Activated naive CD4-positive, alpha-beta T cell treated with anti-CD3 and anti-CD28 coated beads, Interleukin-2, amount 50 U/mL, for 16 hours (primary cell): Measurements from ENCODE around the gene DENND1A.

Source experiments
- DNase-seq: peaks from one replicate; pipeline ENCODE4 v3.0.0-alpha.2; 2020

The DENND1A gene

DNA sequence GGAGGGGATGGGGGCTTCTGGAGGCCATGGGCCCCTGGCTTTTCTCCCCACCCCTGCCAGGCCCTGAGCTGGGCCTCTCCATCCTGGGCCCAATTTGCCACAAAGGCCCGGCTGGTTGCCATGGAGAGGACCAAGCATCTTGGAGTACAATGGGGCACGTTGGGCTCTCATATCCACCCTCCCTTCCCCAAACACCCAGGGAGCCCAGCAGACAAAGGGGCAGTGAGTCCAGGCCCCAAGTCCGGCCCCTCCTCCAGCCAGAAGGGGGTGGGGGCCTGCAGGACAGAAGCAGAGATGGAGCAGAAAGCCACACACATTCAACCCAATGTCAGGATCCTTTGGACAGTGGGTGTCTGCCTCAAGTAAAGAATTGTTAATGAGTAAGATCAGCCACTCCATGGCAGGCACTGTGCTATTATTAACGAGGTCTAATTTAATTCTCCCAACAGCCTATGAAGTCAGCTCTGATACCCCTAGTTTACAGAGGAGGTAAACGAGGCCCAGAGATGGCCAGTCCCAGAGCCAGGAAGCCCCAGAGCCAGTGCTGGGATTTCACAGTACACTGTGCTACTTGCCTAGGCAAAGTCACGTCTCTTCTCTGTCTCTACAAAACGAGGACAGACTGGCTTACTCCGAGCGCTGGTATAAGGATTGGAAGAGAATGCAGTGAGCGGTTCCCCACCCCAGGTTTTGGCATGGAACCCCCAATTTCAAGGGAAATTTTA lies 571.6 kb downstream of the DENND1A start:
- no peak for DNase-seq

DNA sequence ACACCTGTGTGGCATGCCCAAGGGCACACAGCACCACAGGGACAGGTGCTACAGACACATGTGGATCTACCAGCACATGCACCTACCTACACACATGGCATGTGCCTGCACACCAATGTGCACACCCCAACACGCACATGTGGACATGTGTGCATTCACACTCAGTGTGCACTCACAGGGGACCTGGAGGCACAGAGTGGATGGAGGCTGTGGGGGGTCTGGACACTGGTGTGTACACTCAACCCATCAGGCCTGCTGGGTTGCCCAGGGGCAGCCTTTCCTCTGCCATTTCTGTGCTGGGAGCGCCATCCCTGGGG lies 572.2 kb downstream of the DENND1A start:
- DNase-seq = no peak

DNA sequence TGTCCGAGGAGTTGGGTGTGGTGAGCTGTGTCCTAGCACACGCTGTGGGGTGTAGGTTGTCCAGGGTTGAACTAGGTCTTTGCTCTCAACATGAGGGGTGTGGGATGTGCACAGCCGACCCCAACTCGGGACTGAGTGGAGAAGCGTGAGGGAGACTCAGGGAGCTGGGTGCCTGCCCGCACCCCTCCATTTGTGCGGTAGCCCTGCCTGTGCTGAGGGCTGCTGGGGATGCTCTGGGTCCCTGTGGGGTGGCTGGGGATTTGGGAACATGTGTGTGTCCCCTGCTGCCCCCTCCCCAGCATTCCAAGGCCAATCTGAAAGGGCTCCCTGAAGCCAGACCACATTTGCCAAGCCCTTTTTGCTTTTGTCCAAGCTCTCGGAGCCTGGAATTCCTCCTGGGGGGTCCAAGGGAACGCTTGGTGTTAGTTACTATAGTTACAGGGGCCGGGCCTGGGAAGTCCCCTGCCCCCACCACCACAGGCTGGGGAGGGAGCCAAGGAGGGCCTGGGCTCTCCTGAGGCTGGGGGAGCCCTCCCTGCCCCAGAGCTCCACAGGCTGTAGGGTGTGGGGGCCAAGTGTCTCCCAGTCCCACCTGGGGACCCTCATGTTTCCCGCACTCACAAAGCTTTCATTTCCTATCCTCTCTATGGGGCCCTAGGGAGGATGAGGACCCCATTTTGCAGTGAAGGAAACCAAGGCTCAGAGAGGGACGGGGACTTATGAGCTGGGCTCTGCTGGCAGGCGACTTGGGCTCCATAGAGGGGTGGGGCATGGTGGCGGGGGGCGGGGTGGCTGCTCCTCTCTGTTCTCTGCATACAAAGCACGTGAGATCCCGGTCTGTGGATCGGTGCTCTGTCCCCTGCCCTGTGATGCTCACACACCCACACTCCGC lies 572.8 kb downstream of the DENND1A start:
- DNase-seq = no peak

DNA sequence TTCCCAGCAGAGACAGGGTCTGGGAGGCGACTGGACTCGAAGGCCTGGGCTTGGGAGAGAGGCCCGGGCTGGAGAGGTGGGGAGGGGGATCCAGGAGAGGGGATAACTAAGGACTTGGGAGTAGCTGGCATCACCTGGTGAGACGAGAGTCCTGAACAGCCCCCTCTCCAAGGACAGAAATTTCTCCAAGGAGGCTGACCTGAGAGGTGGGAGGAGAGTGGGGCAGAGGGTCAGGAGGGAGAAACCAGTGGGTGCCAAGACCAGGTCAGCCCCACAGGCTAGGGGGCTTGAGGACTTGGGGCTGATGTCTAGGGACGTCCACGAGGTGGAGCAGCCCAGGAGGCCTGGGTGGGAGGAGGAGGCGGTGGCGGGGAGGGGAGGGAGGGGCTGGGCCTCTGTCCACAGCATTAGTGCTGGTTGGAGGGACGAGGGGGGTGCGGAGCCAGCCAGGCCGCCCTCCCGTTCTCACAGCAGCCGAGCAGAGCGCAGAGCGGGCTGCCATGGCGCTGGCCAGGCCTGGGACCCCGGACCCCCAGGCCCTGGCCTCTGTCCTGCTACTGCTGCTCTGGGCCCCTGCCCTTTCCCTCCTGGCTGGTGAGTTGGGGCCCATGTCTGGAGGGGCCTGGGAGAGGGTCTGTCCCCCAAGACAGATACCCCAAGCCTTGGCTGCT lies 574.0 kb downstream of the DENND1A start, which contains the start of gene CRB2:
CRB2 (plus strand) TSS at position 437 of the 671 bp plus-strand sequence; CDS start at position 501, 64 bp downstream.
- DNase-seq = no peak

DNA sequence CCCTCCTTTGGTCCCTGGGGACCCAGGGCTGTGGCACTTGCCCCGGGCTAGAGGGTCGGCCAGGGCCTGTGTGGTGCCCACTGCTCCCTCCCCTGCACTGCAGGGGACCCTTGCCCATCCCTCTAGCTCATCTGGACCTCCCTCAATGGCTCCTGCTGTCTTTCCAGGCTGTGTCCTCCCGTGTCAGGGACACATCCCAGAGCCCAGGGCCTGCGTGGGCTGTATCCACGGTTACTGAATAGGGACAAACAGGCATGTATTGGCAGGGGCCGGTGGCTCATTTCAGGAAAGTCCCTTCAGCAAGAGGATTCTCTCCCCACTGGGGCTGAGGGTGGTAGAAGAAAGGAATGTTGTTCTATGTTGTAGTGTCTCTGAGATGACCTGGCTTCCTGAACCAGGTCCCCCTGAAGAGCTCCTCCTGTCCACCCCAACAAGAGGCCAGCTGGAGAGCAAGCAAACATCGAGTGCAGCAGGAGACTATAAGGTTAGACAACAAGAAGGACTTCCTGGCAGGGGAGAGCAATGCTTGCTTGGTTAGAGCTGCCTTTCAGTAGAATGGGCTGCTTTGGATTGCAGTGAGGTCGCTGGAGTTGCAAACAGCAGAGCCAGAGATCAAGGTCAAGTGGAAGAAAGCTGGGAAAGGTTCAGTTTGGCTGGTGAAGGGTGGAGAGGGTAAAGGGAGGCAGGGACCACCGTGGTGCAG lies 575.0 kb downstream of the DENND1A start:
- DNase-seq = no peak

DNA sequence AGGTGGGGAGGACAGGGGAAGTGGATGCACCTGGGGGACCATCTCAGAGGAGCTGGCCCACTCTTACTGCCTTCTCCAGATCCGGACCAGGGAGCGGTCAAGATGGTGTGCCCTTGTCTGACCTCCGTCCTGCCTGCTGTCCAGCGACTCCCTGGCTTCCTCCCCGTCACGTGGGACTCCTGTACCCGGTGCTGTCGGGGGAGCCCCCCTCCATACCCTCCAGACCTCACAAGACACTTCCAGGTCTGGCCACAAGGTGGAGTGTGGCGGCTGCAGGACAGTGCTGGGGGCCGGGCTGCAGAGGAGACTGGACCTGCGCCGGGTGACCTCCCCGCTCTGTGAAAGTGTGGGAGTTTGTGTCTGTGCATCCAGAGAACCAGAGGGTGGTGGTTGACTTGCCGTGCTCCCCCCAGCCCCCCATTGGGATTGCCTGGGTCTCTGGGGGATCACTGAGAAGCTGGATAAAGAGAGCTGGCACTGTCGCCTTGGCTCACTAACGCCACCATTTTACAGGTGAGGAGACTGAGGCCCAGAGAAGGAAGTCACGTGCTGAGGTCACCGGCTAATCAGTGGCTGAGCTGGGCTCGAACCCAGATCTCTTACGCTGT lies 575.8 kb downstream of the DENND1A start:
- DNase-seq = peak; percentile 65

DNA sequence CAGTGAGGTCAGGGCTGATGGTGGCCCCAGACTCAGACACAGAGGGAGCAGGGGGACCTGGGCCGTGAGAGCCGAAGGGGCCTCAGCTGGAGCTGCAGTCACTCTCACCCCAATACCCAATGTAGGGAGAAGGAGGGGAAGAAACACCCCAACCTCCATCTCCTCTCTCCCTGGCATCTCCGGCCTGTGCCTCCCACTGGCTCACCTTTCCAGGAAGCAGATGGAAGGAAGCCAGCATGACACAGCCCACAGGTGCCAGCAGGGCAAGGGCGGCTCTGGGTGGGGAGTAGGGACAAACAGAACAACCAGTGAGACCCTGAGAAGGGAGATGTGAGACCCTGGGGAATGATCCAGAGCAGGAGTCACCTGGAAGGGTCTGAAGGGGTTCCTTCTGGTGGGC lies 576.9 kb downstream of the DENND1A start:
- DNase-seq = no peak

DNA sequence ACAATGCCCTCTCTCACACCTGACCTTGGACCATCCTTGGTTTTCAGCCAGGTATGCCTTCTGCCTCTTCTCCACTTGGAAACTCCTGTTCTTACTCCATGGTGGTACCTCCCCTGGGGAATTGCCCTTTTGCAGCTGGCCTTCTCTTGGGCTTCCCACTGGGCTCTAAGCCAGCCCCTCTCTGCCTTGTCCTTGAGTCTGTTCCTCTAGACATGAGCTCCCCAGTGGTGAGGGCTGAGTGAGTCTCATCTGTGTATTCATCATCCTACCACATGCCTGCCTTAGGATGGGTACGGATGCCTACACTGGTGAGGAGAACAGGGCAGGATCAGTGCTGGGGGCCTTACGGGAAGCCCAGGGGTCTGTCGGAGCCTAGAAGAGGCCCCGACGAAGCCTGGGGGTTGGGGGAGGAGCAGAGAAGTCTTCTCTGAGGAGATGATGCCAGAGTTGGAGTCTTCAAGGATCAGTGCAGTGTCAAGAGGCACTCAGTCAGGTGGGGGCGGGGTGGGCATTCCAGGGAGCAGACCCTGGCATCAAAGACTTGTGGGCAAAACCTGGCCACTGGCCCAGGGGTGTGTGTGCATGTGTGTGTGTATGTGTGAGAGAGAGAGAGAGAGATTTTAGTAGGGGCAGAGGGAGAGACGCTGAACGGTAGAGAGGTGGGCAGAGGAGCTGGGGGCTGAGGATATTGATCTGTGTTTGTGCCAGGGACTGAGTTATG lies 579.2 kb downstream of the DENND1A start:
- no peak for DNase-seq

DNA sequence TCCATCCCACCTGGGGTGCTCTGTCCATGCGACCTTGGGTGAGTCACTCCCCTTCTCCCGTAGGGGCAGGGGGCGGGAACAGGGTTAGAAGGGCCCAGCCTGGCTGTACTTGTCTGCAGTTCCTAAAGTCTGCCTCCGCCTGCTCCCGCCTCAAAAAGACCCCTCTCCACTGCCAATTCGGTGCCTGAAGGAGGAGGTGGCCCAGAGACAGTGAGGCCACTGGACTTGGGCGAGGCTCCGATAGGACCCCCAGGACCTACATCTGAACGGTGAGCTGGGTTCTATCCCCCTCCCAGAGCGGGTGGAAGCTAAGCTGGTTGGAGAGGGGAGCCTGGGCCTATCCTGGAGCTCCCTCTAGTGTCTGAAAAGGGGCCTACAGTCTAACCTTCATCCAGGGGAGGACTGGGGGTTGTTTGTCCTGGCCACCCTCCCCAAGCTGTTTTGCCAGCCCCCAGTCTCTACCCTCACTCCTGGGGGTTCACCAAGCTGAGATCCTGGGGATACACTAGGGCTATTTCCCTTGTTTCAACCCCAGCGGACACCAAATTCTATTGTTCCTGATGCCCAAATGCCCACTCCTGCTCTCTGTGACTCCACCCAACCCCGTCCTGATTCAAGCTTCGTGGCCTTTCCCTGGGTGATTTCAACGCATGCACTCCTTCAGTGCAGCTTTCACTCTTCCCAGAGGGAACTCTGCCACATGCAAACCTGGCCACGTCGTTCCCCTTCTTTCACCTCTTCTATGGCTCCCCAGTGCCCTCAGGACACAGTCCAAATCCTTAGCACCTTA lies 580.0 kb downstream of the DENND1A start:
- peak; percentile 64 for DNase-seq

DNA sequence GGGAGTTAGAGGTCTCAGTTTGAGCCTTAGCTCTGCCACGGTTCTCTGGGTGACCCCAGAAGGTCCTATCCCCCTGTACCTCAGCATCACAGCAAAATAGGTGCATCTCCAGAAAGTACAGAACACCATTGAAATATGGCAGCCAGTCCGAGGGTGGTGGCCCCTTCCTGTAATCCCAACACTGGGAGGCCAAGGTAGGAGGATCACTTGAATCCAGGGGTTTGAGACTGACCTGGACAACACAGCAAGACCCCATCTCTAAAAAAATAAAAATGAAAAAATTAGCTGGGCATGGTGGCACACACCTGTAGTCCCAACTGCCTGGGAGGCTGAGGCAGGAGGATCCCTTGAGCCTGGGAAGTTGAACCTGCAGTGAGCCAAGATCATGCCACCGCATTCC lies 580.9 kb downstream of the DENND1A start:
- DNase-seq = no peak

DNA sequence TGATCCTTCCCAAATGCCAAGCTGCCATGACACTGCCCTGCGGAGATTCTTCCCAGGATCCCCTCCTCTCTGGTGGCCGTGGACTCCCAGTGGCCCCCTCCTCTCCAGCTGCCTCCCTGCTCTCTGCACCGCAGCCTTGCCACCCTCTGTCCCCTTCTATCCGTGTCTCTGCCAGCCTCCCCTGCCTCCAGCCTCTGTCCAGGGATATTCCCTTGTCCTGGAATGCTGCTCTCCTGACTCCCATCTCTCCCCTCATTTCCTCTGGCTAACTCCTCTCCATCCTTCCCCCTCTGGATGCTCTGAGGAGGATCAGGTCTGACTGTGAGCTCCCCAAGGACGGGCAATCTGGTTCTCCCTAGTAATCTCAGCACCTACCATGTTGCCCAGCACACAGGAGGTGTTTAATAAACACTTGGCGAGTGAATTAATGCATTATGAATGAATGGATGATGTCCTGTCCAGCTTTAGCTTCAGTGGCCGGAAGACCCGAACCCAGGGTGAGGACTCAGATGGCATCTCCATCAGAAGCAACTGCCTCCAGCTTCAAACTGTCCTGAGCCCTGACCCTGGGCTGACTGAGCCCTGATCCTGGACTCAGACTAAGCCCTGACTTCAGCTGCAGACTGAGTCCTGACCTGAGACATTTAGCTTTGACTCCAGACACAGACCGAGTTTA lies 581.5 kb downstream of the DENND1A start:
- DNase-seq = no peak

DNA sequence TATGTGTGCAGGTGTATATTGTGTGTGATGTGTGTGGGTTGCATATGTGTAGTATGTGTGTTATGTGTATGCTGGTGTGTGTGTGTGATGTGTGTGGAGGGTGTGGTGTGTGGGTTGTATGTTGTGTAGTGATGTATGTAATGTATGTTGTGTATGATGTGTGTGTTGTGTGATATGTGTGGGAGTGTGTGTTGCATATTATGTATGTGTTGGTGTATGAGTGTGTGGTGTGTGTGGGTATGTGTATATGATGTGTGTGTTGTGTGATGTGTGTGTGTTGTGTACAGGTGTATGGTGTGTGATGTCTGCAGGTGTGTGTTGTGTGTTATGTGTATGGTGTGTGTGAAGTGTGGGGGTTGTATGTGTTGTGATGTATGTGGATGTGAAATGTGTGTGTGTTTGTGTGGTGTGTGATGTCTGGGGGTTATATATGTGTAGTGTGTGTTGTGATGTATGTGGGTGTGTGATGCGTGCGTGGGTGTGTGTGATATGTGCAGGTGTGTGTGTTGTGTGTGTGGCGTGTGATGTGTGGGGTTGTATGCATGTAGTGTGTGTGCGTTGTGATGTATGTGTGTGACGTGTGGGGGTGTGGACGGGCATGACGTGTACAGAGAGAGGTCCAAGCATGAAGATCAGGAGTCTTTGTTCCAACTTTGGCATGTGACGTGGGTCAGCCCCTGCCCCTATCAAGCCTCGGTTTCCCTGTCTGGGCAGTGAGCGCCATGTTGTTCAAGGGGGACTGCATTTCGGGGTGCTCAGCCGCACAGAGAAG lies 582.5 kb downstream of the DENND1A start:
- DNase-seq = no peak

DNA sequence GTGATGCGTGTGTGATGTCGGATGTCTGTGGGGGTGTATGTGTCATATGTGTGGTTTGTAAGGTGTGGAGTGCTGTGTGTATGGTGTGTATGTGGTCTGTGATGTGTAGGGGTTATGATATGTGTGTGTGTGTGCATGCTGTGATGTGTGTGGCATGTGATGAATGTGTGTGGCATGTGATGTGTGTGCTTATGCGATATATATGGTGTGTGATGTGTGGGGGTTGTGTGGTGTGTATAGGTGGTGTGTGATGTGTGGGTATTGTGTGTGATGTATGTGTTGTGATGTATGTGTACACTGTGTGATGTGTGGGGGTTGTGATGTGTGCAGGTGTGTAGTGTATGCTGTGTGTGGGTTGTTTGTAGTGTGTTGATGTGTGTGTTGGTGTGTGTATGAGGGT lies 583.1 kb downstream of the DENND1A start:
- no peak for DNase-seq

DNA sequence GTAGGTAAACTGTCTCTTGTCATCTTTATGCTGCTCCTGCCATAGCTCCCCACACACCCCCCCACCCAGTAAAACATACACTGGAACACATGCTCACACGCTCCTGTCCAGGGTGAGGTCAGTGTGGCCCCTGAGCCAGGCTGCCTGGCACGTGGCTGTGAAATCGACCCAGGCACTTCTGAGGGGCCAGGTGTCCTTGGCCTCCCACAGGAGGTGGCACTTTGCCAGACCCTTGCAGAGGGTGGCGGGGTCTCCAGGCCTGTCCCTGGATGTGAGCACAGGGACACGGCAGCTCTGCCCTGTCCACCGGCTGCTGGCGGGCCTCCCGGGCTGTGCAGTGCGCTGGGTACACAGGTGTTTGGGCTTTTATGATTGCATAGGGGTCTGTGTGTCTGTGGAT lies 583.9 kb downstream of the DENND1A start:
- no peak for DNase-seq

DNA sequence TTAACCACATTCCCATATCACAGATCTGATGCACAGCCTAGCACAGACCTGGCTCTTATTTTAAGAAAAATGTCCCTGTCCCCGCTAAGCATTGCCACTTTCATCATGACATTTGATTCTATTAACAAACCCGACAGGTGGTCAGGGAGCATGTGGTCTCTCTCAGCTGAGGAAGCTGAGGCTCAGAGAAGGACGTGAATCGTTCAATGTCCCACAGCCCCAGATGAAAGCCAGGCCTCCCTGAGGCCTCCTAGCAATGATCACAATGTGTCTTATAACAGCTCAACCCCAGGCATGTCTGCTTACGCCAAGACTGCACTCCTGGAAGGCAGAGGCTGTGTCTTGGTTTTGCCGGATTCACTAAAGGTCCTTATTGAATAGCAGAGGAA lies 584.4 kb downstream of the DENND1A start:
- DNase-seq = no peak

DNA sequence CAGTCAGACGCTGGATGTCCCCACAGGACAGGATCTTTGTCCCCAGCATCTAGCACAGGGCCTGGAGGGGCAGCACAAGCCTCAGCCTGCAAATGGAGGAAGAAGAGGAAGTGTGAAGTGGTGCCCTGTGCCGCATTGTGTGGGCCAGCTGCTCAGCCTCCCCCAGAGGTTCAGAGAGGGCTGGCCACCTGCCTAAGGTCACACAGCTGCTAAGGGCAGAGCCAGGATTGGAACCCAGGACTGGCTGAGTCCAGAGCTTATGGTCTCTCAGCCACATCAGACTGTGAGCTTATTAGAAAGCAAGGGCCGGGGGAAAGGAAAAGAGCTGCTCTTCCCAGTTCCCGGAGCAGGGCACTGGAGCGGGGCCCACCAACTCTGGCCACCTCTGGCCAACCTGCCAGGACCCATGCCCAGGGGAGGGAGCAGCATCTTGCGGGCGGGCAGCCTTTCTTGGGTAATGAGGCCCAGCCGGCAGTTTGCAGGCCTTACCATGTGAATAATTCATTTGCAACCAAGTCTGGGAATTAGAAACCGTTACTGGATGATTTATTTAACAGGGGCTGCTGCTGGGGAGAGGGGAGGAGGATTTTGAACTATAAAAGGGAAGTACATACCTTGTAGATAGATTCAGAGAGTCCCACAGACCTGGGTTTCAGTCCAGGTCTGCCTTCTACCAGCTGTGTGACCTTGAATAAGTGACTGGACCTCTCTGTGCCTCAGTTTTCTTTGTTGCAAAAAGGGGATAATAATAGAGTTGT lies 585.6 kb downstream of the DENND1A start:
- DNase-seq = no peak

DNA sequence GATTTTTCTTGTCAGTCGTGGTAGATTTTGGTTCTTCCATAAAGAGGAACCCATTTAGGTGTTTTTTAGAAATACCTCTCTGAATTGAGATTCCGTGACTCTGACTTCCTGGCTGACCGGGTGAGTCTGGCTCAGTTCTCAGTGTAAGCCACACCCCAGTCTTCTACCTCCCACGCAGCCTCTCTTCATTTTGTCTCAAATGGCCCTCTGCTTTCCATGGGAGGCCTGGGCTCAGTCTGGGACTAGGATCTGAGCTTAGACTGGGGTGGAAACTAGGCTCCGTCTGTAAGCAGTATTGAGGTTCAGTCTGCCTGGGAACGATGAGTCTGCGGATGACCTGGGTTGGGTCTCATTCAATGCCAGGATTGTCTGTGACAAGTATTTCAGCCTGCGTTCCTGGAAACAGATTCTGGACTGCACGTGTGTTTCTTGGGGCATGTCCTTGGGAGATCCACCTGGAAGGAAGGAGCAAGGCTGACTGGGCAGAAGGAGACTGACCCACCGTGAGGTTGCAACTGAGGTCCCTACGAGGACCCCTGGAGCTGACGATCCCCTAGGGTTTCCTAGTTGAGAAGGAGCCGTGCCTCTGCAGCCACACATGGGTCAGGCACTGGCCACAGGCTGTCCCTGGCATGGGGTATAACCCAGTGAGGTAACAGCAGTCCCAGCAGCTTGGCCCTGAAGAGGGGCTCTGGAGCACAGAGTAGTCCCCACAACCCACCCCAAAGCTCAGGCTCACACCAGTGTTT lies 586.3 kb downstream of the DENND1A start:
- DNase-seq = no peak

DNA sequence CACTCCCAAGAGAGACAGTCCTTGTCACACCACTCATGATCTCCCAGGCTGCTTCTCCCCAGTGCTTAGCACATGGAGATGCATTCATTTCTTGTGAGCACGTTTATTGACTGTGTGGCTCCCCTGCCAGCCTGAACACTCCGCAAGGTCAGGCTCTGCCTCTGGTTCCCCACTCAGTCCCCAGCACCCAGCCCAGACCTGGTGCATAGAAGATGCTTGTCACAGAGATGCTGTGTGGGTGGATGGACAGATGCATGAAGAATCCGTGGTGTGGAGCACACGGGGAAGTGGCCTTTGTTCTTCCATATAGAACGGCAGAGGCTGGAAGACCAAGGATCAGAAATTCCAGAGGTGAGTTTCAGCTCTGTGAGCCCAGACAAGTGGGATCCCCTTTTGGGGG lies 587.7 kb downstream of the DENND1A start:
- no peak for DNase-seq
